Epithelial cell of proximal tubule (primary cell): ENCODE measurements around the gene HNRNPC. TPM values are rescaled to one million over a fixed set of nuclear protein-coding genes. Genes with fewer than 3 reads are reported as not detected.
"Not testable (repeated sequence)": the region's sequence is repeated elsewhere in the genome, so short reads cannot be mapped to it uniquely, and the experiment has no call there.

Experiments used
- DNase-seq: peaks from one replicate; pipeline ENCODE4 v3.0.0-alpha.2; 2011; ENCODE audit warnings: low read depth
- H3K4me3 ChIP-seq: 2 replicates; pipeline ENCODE4 v1.5.1; 2011; ENCODE audit warnings: low read depth, mild to moderate bottlenecking, low read length
- total RNA-seq: library from RNA; depleted of rRNA; stranded (reverse); fragments of >200 nt; gene quantifications from 2 replicates; pipeline ENCODE4 v1.2.3, GENCODE V29; 2015
- TF ChIP-seq, protein P1 (sequence below): conservative IDR thresholded peaks from 2 replicates; pipeline ENCODE4 v1.5.1; 2012; ENCODE audit warnings: low read depth, mild to moderate bottlenecking, low read length

The HNRNPC gene
- total RNA-seq, 1 donor from 2014 or later: 755 TPM

DNA sequence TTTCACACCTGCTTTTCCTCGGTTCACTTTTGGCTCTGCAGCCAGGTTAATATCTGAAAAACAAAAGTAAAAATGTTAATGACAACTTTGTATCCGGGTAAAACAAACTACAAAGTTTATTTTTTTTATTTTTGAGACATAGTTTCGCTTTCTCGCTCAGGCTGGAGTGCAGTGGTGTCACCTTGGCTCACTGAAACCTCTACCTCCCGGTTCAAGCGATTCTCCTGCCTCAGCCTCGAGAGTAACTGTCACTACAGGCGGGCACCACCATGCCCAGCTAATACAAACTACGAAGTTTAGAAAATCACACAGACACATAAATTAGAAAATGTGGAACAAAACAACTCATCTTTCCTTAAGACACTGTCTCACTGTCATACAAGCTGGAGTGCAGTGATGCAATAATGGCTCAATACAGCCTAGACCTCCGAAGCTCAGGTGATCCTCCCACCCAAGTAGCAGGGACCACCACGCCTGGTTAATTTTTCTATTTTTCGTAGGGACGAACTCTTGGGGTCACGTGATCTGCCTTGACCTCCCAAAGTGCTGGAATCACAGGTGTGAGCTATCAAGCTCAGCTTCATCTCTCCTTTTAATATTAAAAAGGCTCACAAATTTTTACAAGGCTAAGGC is 38.1 kb downstream of the HNRNPC start:
- TF ChIP-seq, protein P1, sequence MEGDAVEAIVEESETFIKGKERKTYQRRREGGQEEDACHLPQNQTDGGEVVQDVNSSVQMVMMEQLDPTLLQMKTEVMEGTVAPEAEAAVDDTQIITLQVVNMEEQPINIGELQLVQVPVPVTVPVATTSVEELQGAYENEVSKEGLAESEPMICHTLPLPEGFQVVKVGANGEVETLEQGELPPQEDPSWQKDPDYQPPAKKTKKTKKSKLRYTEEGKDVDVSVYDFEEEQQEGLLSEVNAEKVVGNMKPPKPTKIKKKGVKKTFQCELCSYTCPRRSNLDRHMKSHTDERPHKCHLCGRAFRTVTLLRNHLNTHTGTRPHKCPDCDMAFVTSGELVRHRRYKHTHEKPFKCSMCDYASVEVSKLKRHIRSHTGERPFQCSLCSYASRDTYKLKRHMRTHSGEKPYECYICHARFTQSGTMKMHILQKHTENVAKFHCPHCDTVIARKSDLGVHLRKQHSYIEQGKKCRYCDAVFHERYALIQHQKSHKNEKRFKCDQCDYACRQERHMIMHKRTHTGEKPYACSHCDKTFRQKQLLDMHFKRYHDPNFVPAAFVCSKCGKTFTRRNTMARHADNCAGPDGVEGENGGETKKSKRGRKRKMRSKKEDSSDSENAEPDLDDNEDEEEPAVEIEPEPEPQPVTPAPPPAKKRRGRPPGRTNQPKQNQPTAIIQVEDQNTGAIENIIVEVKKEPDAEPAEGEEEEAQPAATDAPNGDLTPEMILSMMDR: no peak
- no peak for DNase-seq
- no peak overlapping the region for H3K4me3 ChIP-seq

DNA sequence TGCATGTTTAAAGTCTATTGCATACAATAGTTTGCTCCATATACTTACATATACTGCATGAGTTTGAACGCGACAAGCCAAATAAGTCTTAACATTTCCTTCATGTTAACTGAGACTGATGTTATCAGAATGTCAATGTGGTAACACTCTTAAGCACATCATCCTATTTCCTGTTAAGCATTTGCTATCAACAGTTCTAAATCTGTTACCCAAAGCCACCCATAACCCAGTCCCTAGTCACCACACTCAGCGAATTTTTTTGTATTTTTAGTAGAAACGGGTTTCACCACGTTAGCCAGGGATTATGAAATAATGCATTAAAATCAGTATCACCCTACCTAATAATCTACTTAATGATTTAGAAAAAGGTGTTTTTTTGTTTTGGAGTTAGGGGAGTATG is 39.4 kb downstream of the HNRNPC start:
- H3K4me3 ChIP-seq: no peak overlapping the region
- no peak for DNase-seq
- TF ChIP-seq, protein P1: no peak

- peak; percentile 86 for DNase-seq
- TF ChIP-seq, protein P1: no peak
These were observed 41.3 kb downstream of the HNRNPC start for GRCh38 chr14:21227981-21228380.

GRCh38 chr14:21227150-21227549 is 42.1 kb downstream of the HNRNPC start:
- TF ChIP-seq, protein P1: no peak

More at GRCh38 chr14:21227981-21228380, 41.3 kb downstream of the HNRNPC start:
- no peak overlapping the region for H3K4me3 ChIP-seq

DNA sequence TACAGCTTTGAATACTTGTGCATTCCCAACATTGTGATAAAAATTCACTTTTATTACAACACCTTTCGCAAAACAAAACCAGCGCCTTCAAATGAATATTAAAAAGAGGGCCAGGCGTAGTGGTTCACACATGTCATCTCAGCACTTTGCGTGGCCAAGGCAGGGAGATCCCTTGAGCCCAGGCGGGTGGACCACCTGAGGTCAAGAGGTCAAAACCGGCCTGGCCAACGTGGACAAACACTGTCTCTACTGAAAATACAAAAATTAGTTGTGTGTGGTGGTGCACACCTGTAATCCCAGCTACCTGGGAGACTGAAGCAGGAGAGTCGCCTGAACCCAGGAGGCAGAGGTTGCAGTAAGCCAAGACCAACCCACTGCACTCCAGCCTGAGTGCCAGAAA is 42.8 kb downstream of the HNRNPC start:
- no peak for DNase-seq

More at GRCh38 chr14:21227150-21227549, 42.1 kb downstream of the HNRNPC start:
- no peak for DNase-seq
- no peak overlapping the region for H3K4me3 ChIP-seq

GRCh38 chr14:21225164-21225563 is 44.1 kb downstream of the HNRNPC start:
- not testable (repeated sequence) for H3K4me3 ChIP-seq, DNase-seq

More for the DNA sequence above, 42.8 kb downstream of the HNRNPC start:
- H3K4me3 ChIP-seq: no peak overlapping the region
- TF ChIP-seq, protein P1: no peak

DNA sequence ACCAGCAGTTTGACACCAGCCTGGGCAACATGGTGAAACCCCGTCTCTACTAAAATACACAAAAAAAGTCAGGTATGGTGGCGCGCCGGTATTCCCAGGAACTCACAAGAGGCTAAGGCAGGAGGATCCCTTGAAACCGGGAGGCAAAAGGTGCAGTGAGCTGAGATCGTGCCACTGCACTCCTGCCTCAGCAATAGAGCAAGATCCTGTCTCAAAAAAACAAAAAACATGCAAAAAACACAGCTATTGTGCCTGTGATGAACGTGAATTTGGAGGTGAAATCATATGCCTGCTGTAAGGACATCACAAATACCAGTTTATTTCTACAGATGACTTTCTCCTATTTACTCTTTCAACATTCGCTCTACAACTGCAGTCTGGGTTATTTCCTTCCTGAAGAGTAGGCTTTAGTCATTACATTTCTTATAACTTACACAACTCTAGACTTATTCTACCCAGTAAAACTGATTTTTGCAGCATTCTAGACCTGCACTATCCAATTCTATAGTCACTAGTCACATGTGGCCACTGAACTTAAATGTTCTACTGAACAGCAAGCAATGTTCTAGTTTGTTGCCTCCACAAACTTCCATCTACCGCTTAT is 48.3 kb downstream of the HNRNPC start:
- no peak for DNase-seq
- TF ChIP-seq, protein P1: no peak
- H3K4me3 ChIP-seq: no peak overlapping the region
